ENCODE results near the gene KLHL2.
"Not testable (repeated sequence)": the region's sequence is repeated elsewhere in the genome, so short reads cannot be mapped to it uniquely, and the experiment has no call there.

The KLHL2 gene

DNA sequence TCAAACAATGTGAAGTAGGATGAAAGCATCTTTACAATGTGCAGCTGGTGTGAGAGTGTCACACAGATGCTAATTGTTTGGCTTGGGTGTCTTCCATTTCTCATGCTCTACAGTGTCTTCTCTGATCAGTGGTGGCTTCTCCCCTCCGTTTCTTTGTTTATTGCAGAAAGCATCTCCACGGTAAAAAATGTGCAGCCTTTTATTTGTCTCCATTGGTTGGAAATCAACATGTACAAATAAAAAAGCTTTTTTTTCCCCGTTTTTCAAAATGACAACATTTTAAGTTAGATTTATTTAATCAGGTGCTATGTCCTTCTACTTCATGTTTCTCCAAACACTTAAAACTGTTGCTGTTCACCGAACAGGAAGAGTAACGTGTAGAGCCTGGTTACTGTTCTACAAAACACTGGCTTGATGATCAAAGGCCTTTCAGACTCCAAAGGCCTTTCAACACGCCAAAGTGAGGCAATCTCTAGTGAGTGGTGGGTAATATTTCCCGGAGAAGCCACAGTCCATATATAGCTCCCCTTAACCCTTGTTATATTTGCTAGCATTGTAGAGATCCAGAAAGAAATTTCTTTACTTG, 48.8 kb downstream of the KLHL2 start:
- CTCF ChIA-PET; H3K4me1 ChIP-seq (ENCODE audit: control insufficient read depth, insufficient read depth, low read length); H3K9me3 ChIP-seq (ENCODE audit: control insufficient read depth, insufficient read depth, low read depth, low read length); POLR2A ChIA-PET; H3K36me3 ChIP-seq (ENCODE audit: control insufficient read depth in 2 of 2, insufficient read depth in 1 of 2, low read length in 2 of 2); H3K27ac ChIP-seq (ENCODE audit: extremely low read depth, low read depth, low read length); H3K4me3 ChIP-seq (ENCODE audit: low read depth, low read length): not testable (repeated sequence)

- CTCF ChIA-PET; H3K4me1 ChIP-seq (ENCODE audit: control insufficient read depth, insufficient read depth, low read length): not testable (repeated sequence)
Measured at GRCh38 chr4:165259776-165260175, 52.4 kb downstream of the KLHL2 start.

DNA sequence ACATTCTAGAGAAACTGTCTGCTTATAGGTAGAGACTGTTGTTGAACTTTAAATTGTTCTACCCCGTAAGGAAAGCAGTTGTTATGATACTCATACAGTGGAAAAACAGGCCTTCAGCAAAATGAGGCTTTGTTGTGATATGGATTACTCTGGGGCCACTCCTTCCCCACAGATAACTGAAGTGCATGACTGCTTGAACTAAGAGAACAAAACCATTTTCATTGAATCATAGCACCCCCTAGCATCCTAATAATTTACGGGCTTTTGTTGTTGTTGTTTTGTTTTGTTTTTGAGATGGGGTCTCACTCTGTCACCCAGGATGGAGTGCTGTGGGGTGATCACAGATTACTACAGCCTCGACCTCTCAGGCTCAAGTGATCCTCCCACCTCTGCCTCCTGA, 54.9 kb downstream of the KLHL2 start:
- H3K9me3 ChIP-seq (ENCODE audit: control insufficient read depth, insufficient read depth, low read depth, low read length); CTCF ChIA-PET; H3K4me3 ChIP-seq (ENCODE audit: low read depth, low read length); H3K4me1 ChIP-seq (ENCODE audit: control insufficient read depth, insufficient read depth, low read length); POLR2A ChIA-PET; H3K36me3 ChIP-seq (ENCODE audit: control insufficient read depth in 2 of 2, insufficient read depth in 1 of 2, low read length in 2 of 2); H3K27ac ChIP-seq (ENCODE audit: extremely low read depth, low read depth, low read length): not testable (repeated sequence)

More at GRCh38 chr4:165259776-165260175, 52.4 kb downstream of the KLHL2 start:
- H3K36me3 ChIP-seq (ENCODE audit: control insufficient read depth in 2 of 2, insufficient read depth in 1 of 2, low read length in 2 of 2); H3K4me3 ChIP-seq (ENCODE audit: low read depth, low read length); H3K9me3 ChIP-seq (ENCODE audit: control insufficient read depth, insufficient read depth, low read depth, low read length); POLR2A ChIA-PET; H3K27ac ChIP-seq (ENCODE audit: extremely low read depth, low read depth, low read length): not testable (repeated sequence)

- not testable (repeated sequence) for H3K4me3 ChIP-seq (ENCODE audit: low read depth, low read length)
- CTCF ChIA-PET, result interaction anchor here (0.8 kb wide), 1 partner anchor 31 kb away, joined by 4 read pairs; no protein-coding TSS in a partner anchor
- POLR2A ChIA-PET, result interaction anchor here (0.5 to 0.7 kb wide), 3 partner anchors 87 to 230 kb away, joined by 3 to 5 read pairs (median 3); no protein-coding TSS in a partner anchor
Measured at GRCh38 chr4:165263466-165263865, 56.1 kb downstream of the KLHL2 start.

GRCh38 chr4:165269931-165270330, 62.6 kb downstream of the KLHL2 start:
- CTCF ChIA-PET, result interaction anchor here (0.7 kb wide), 1 partner anchor 316 kb away, joined by 3 read pairs; no protein-coding TSS in a partner anchor
- H3K4me1 ChIP-seq (ENCODE audit: control insufficient read depth, insufficient read depth, low read length); H3K4me3 ChIP-seq (ENCODE audit: low read depth, low read length); POLR2A ChIA-PET; H3K27ac ChIP-seq (ENCODE audit: extremely low read depth, low read depth, low read length); H3K36me3 ChIP-seq (ENCODE audit: control insufficient read depth in 2 of 2, insufficient read depth in 1 of 2, low read length in 2 of 2); H3K9me3 ChIP-seq (ENCODE audit: control insufficient read depth, insufficient read depth, low read depth, low read length): not testable (repeated sequence)

More at GRCh38 chr4:165263466-165263865, 56.1 kb downstream of the KLHL2 start:
- H3K27ac ChIP-seq (ENCODE audit: extremely low read depth, low read depth, low read length); H3K36me3 ChIP-seq (ENCODE audit: control insufficient read depth in 2 of 2, insufficient read depth in 1 of 2, low read length in 2 of 2); H3K9me3 ChIP-seq (ENCODE audit: control insufficient read depth, insufficient read depth, low read depth, low read length); H3K4me1 ChIP-seq (ENCODE audit: control insufficient read depth, insufficient read depth, low read length): not testable (repeated sequence)

DNA sequence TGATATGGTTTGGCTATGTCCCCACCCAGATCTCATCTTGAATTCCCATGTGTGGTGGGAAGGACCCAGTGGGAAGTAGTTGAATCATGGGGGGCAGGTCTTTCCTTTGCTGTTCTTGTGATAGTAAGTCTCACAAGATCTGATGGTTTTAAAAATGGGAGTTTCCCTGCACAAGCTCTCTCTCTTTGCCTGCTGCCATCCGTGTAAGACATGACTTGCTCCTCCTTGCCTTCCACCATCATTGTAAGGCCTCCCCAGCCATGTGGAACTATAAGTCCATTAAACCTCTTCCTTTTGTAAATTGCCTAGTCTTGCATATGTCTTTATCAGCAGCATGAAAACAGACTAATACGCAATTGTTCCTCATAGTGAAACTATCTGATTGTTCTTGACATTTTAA, 66.1 kb downstream of the KLHL2 start:
- POLR2A ChIA-PET; H3K9me3 ChIP-seq (ENCODE audit: control insufficient read depth, insufficient read depth, low read depth, low read length); CTCF ChIA-PET; H3K27ac ChIP-seq (ENCODE audit: extremely low read depth, low read depth, low read length); H3K36me3 ChIP-seq (ENCODE audit: control insufficient read depth in 2 of 2, insufficient read depth in 1 of 2, low read length in 2 of 2); H3K4me1 ChIP-seq (ENCODE audit: control insufficient read depth, insufficient read depth, low read length); H3K4me3 ChIP-seq (ENCODE audit: low read depth, low read length): not testable (repeated sequence)

GRCh38 chr4:165275357-165275756, 68.0 kb downstream of the KLHL2 start:
- H3K36me3 ChIP-seq (ENCODE audit: control insufficient read depth in 2 of 2, insufficient read depth in 1 of 2, low read length in 2 of 2); H3K9me3 ChIP-seq (ENCODE audit: control insufficient read depth, insufficient read depth, low read depth, low read length); H3K4me1 ChIP-seq (ENCODE audit: control insufficient read depth, insufficient read depth, low read length); POLR2A ChIA-PET; CTCF ChIA-PET; H3K27ac ChIP-seq (ENCODE audit: extremely low read depth, low read depth, low read length); H3K4me3 ChIP-seq (ENCODE audit: low read depth, low read length): not testable (repeated sequence)

GRCh38 chr4:165279531-165279930, 72.2 kb downstream of the KLHL2 start:
- H3K27ac ChIP-seq (ENCODE audit: extremely low read depth, low read depth, low read length); CTCF ChIA-PET; POLR2A ChIA-PET; H3K36me3 ChIP-seq (ENCODE audit: control insufficient read depth in 2 of 2, insufficient read depth in 1 of 2, low read length in 2 of 2); H3K9me3 ChIP-seq (ENCODE audit: control insufficient read depth, insufficient read depth, low read depth, low read length); H3K4me3 ChIP-seq (ENCODE audit: low read depth, low read length); H3K4me1 ChIP-seq (ENCODE audit: control insufficient read depth, insufficient read depth, low read length): not testable (repeated sequence)

DNA sequence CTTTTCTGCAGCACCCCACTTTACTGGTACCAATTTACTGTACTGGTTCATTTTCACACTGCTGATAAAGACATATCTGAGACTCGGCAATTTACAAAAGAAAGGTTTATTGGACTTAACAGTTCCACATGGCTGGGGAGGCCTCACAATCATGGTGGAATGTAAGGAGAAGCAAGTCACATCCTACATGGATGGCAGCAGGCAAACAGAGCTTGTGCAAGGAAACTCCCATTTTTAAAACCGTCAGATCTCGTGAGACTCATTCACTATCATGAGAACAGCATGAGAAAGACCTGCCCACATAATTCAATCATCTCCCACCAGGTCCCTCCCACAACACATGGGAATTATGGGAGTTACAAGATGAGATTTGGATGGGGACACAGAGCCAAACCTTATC, 77.3 kb downstream of the KLHL2 start:
- H3K4me3 ChIP-seq (ENCODE audit: low read depth, low read length); CTCF ChIA-PET; H3K4me1 ChIP-seq (ENCODE audit: control insufficient read depth, insufficient read depth, low read length); H3K27ac ChIP-seq (ENCODE audit: extremely low read depth, low read depth, low read length); H3K9me3 ChIP-seq (ENCODE audit: control insufficient read depth, insufficient read depth, low read depth, low read length); H3K36me3 ChIP-seq (ENCODE audit: control insufficient read depth in 2 of 2, insufficient read depth in 1 of 2, low read length in 2 of 2); POLR2A ChIA-PET: not testable (repeated sequence)

DNA sequence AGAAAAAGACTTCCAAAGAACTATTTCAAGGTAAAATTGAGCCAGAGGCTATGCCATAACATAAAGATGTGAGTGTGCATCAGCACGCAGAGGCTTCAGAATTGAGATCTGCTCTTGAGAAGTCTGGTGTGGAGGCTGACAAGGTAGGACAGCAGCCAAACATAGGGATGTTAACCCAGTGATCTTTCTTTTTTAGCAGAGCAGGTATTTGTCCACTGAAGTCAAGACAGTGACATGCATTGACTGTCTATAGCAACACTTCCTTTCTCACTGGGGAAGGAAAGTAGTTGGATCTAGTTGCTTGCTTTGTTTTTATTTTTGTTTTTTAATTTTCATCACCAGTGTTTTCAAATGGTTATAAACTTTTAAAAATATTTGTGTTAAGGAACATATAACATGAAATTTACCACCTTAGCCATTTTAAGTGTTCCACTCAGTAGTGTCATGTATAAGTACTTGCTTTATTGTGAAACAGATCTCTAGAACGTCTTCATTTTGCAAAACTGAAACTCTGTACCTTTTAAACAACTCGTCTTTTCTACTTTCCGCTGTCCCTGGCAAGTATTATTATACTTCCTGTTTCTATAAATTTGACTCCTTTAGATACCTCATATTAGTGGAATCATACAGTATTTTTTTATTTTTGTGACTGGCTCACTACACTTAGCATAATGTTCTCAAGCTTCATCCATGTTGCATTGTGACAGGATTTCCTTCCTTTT, 79.4 kb downstream of the KLHL2 start:
- H3K27ac ChIP-seq (ENCODE audit: extremely low read depth, low read depth, low read length); POLR2A ChIA-PET; H3K4me3 ChIP-seq (ENCODE audit: low read depth, low read length); H3K4me1 ChIP-seq (ENCODE audit: control insufficient read depth, insufficient read depth, low read length); H3K36me3 ChIP-seq (ENCODE audit: control insufficient read depth in 2 of 2, insufficient read depth in 1 of 2, low read length in 2 of 2); H3K9me3 ChIP-seq (ENCODE audit: control insufficient read depth, insufficient read depth, low read depth, low read length); CTCF ChIA-PET: not testable (repeated sequence)

Measured in HEK293 (cell line).